ENCODE measurements around the gene S1PR4.

DNA sequence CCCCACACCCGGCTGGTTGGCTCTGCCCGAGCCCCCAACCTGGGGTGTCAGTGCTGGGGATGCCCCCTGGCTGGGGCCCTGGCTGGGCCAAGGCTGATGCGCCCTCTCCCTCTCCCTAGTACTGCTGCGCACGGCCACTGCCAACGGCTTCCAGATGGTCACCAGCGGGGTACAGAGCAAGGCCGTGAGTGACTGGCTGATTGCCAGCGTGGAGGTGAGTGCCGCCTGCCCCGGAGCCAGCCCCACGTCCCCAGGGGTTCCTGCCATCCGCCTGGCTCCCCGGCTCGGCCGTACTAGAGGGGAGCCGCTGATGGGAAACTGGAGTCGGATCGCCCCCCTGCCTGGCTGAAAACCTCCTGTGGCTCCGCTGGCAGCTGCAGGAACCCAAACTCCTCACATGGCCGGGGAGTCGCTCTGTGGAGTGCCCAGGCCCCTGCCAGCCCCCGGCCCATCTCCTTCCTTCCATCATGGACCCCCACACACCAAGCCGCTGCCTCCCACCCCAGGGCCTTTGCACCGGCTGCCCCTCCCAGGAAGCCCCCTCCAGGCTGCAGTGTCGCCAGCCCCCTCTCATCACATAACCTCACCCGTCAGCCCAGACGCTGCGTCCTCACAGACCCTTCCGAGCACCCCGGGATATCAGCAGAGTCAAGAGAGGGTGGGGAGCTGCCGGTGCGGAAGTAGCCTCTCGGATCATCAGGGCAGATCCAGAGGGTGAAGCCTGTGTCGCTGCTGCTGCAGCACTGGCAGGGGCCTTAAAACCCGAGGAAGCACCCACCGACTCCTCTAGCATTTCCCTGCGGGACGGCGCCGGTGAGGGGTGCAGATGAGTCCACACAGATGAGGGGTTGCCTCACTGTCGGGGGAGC lies 17.7 kb downstream of the S1PR4 start:
- TF ChIP-seq EZH2 (IDR thresholded peaks at IDR 0.05; ENCODE audit: insufficient read depth, poor library complexity, severe bottlenecking), result no peak
- TF ChIP-seq EZH2phosphoT487 (IDR thresholded peaks at IDR 0.05; ENCODE audit: insufficient read depth, low read depth), result no peak
